HG03097 (cell line): ENCODE data around the gene PTPRT.

Source experiments
- ATAC-seq: cut with Tn5 transposase; IDR thresholded peaks from one replicate; pipeline ENCODE4 v1.9.1; 2021; ENCODE audit not compliant: unreplicated experiment, low FRiP score

The PTPRT gene

GRCh38 chr20:42164121-42164890 lies 1025.4 kb downstream of the PTPRT start:
- ATAC-seq, result no peak

GRCh38 chr20:42161228-42161829 lies 1028.4 kb downstream of the PTPRT start:
- ATAC-seq, result no peak

GRCh38 chr20:42159808-42160207 lies 1029.9 kb downstream of the PTPRT start:
- no peak for ATAC-seq

- ATAC-seq, result no peak
Measured at GRCh38 chr20:42158272-42158671, 1031.4 kb downstream of the PTPRT start.

- ATAC-seq, result no peak
Measured at GRCh38 chr20:42155586-42155985, 1034.1 kb downstream of the PTPRT start.

- no peak for ATAC-seq
Measured at GRCh38 chr20:42152575-42152974, 1037.1 kb downstream of the PTPRT start.

GRCh38 chr20:42150230-42150629 lies 1039.5 kb downstream of the PTPRT start:
- no peak for ATAC-seq

GRCh38 chr20:42138729-42139128 lies 1051.0 kb downstream of the PTPRT start:
- ATAC-seq, result no peak

- ATAC-seq, result no peak
Measured at GRCh38 chr20:42134265-42135098, 1055.2 kb downstream of the PTPRT start.

GRCh38 chr20:42130810-42131596 lies 1058.7 kb downstream of the PTPRT start:
- ATAC-seq, result no peak

GRCh38 chr20:42125426-42125825 lies 1064.3 kb downstream of the PTPRT start:
- no peak for ATAC-seq

- ATAC-seq, result no peak
Measured at GRCh38 chr20:42123981-42124473, 1065.7 kb downstream of the PTPRT start.

- no peak for ATAC-seq
Measured at GRCh38 chr20:42118409-42119125, 1071.1 kb downstream of the PTPRT start.

GRCh38 chr20:42118001-42118400 lies 1071.7 kb downstream of the PTPRT start:
- ATAC-seq, result no peak

GRCh38 chr20:42113236-42113635 lies 1076.5 kb downstream of the PTPRT start:
- ATAC-seq, result no peak

GRCh38 chr20:42112161-42112560 lies 1077.5 kb downstream of the PTPRT start:
- ATAC-seq, result no peak

- no peak for ATAC-seq
Measured at GRCh38 chr20:42111349-42111748, 1078.4 kb downstream of the PTPRT start.

- no peak for ATAC-seq
Measured at GRCh38 chr20:42110301-42110700, 1079.4 kb downstream of the PTPRT start.

- ATAC-seq, result no peak
Measured at GRCh38 chr20:42102000-42102399, 1087.7 kb downstream of the PTPRT start.
